Stimulated activated CD4-positive, alpha-beta T cell treated with anti-CD3 and anti-CD28 coated beads, Interleukin-2, amount 100 ng/mL, for 48 hours (primary cell): ENCODE results near the gene PELI2.

ENCODE experiments used
- DNase-seq, 2 donors: peaks; one replicate each; pipeline ENCODE4 v3.0.0-alpha.2; 2020

PELI2 gene

DNA sequence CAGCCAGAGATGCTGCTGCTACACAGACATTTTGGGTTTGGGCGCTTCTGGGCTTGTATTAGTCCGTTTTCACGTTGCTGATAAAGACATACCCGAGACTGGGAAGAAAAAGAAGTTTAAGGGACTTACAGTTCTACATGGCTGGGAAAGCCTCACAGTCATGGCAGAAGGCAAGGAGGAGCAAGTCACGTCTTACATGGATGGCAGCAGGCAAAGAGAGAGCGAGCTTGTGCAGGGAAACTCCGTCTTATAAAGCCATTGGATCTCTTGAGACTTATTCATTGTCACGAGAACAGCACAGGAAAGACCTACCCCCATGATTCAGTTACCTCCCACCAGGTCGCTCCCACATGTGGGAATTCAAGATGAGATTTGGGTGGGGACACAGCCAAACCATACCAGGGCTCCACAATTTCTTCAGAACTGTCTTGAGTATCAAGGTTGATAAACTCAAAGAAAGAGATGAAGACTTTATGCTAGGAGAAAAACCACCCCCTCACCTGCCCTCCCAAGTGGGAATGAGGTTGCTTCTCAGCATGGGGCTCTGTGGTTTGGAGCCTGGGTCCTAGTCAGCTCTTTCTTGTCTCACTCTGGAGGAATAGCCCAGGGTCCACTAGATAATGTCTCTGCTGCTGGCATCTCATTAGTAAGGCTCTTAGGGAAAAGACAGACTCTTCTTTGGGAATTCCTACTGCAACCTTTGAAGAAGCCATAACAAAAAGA is 200.3 kb downstream of the PELI2 start:
- no peak for DNase-seq

DNA sequence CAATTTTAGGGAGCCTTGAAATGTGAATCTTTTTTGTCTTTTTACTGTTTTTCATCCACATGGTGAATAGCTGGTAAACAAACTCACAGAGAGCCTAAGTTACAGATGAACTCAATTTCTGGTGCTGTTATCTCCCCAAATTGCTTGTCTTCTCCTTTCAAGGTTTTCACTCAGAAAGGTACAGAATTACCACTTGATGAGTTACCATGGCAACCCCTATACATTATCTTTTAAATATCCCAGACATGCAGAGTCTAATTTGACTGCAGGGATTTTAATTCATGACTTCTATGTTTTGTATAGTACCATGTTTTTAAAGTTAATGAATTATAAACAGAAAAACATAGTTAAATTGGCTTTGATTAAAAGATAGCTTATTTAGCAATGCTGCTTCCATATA is 203.7 kb downstream of the PELI2 start:
- DNase-seq: no peak

DNA sequence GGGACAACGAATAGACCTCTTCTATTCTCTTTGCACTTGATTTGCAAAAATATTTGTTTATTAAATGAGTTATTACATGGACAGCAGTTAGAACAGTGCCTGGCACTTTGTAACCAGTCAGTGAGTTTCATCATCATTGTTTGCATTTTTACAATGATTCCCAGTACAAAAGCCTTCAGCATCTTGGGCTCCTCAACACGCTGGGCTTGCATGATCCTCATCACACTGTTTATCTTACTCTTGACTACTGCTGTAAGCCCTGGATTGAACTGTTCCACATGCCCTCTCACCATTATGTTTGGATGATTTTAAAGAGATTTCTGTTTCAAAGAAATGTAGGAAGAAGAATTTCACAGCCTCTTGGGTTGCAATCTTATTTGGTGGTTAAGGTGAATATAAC is 204.3 kb downstream of the PELI2 start:
- no peak for DNase-seq

DNA sequence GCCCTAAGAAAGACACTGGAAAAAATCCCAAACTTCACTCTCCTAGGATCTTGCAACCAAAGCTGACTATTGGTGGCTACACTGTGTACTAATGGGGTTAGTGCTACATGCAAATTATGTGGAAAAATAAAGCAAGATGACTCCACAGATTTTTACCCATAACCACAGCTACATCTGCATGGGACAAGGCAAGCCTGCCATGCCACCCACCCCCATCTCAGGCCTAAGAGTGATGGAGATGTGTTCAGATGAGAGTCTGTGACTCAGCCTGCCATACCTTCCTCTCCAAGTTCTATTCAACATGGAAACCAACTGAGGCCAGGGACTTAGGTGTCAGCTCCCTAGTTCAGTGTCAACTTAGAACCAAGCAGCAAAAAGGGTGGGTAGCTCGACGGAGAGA is 206.2 kb downstream of the PELI2 start:
- no peak for DNase-seq

DNA sequence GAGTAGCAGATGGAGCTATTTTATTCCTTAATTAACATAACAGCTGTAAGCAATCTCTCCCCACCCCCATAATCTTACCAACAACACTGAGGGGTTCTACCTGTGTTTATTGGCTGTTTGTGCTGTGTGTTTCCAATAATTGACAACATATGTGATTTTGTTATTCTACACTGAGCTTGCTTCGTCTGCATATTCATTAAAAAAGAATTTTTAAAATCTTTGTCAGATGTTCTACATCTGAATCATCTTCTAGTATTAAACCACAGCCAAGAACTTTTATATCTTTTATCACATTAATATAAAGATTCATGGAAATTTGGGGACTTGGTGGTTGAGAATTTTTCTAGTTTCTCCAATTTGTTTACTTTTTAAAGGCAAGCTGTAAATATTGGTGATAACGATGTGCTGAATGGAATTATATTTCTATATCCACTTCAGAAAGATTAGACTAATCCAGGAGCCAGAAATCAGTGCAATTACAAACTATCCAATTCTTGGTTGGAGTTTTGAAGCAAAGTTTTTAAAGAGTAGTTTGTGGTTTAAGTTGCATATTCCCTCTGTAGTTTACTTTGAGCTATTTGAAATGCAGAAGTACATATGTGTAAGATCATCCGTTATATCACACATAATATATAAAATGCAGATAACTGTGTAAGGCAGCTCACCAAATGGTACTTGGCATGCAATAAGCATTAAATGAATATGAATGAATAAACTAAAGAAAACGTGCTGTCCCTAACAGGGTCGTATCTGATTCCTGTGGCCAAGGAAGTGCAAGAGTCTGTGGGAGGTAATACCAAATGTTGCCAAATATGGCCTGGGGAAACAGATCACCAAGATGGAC is 206.9 kb downstream of the PELI2 start:
- no peak for DNase-seq

DNA sequence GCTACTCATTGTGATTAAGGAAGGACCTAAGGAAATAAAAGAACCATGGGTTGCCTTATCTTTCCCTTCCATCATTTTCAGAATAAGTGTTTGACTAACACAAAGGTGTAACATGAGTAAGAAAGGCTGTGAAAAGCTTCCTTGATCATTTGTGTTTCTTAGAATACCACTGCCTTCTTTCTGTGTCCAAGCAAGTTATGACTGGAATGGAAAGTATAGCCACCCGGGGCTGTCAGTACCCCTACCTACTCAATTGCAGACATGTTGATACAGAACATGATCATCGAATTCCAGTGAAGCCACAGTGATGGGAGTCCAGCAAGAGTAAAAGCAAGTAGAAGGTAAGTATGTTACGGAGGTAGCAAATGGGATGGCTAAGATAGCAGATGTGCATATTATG is 209.8 kb downstream of the PELI2 start:
- no peak for DNase-seq

DNA sequence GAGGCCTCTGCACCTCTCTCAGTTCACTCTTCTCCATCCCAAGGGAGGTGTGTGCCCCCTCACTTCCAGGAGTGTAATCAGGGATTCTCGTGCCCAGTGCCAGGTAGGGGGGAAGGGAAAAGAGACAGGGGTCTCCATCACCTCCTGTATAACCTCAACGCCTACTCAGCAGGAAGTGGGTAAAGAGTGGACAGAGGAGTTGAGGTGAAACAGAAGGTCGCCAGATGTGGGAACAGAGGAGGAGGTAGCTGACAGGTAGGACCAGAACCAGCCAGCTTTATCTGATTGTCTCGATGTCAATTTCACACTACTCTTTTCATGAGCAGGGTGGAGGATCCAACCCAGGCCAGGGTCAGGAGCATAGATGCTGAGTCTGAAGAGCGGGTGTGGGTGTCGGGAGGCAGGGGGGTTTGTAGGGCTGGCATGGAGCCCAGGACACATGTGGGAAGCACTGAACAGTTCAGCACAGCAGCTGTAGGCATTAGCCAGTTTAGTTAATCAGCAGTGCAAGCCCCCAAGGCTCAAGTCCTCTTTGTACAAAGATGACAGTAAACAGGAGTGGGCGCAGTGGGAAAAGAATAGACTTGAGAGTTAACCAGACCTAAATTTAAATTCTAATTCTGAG is 213.5 kb downstream of the PELI2 start:
- no peak for DNase-seq

DNA sequence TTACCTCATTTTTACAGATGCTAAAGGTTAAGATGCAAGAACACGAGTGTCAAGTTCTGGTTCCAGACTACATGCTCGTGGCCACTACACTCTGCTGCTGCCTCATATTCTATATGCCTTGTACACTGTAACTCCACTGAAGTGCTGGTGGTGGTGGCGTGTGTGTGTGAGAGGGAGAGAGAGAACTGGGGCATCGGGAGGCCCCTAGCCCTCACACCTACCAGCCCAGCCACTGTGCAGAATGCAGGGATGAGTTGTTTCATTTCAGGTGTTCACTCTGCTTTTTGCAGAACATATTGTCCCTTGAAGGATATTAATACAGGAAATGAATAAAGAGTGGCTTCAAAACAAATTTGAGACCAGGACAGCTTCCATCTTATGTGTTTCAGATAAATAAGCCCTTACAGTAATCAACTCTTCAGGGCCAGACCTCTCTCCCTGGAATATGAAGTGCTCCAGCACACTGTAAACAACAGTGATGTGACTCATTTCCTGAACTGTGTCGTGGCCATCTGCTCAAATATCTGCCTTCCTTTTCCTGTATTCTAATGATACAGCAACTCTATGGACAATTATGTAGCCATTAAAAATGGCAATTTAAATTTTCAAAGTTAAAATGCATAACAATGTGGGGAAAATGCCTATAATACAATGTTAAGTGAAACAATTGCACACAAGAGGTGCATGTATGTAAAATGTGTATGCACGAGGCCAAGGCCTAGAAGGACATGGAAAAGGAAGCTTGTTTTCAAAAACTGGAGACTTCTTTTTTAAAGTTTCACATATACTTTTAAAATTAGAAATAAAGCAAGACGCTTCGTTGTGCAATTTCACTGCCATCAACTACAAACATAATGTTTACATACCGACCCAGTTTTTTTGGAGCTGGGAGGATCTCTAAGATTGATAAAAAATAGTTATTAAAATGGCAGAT is 215.4 kb downstream of the PELI2 start:
- DNase-seq: no peak

DNA sequence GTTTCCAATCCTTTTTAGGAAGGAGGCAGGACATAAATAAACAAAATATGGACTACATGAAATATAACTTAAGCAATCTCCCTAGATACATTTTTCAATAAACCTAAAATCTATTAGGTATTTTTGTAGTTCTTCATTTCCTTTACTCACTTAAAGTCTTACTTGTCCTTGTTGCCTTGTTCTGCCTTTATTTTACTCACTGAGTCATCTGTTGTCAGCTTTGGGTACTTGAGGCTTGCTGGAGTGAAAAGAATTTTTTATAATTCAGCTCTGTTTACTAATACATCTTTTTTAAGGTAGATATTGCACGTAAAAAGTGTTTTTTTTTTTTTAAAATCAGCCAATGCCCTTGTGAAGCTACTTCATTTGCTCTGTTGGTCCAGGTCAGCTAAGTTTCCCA is 216.2 kb downstream of the PELI2 start:
- no peak for DNase-seq

DNA sequence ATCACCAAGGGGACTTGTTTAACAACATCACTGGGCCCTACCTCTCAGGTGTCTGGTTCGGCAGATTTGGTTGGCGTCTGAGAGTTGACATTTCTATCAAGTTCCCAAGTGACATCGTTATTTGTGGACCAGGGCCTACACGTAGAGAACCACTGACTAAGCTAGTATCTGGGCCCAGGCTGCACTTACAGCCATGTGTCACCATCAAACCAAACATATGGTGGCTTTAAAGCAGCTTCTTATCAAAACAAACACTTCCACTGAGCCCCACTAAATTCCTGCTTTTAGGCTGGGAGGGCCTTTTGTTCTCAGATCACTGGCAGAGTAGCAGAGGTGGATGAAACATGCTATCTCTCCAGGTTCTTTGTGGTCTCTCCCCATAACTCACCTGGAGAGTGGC is 220.5 kb downstream of the PELI2 start:
- no peak for DNase-seq

DNA sequence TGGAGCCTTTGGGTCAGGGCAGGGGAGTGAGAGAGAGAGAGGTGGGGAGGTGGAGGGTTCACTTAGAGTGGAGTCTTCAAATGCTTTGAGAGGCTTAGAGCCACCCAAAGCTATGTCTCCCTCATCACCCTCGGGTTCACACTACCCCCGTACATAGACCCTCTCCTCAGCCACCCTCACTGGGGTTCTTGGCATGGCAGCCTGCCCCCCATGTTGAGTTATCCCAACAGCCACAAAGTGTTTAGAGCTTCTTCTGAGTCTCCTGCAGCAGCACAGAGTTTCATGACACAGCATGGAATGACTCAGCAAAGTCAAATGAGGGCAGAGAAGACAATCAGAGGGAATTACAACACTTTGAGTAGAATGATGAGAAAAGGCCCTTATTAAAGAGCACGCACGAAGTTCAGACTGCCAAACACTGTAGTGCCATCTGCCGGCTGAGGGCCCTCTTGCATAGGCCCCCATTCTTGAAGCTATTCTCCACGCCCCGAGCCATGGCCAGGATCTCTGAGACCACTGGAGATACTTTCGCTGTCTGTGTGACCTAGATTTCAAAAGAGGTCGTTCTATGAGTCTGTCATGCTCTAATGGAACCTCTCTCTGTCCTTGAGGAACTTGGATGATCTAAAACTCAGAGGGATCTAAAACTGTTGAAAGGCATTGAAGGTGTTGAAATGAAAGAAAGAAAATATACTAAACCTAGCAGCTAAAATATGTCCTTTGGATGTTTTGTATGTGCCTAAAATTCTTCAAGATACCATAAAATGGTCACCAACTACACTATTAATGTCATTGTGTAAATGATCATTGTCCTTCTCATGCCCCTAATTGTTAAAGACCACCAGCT is 221.9 kb downstream of the PELI2 start:
- peak; percentile 31 to 50 for DNase-seq

DNA sequence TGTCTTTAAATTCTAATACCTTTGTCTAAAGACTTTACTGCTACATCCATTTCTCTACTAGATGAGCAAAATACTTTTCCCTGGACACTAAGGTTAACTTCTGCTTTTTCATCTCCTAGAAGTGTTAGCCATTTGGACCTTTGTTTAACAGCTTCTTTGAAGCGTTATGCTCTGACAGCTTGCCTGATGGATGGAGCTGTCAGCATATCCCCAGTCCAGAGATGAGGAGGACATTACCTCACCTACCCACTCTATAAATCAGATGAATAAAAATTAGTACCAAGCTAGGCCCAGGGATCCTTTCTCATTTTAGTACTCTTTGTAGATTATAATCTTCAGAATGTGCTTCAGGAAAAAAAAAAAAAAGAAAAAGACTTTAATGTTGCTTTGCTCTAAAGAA is 222.7 kb downstream of the PELI2 start:
- no peak for DNase-seq

DNA sequence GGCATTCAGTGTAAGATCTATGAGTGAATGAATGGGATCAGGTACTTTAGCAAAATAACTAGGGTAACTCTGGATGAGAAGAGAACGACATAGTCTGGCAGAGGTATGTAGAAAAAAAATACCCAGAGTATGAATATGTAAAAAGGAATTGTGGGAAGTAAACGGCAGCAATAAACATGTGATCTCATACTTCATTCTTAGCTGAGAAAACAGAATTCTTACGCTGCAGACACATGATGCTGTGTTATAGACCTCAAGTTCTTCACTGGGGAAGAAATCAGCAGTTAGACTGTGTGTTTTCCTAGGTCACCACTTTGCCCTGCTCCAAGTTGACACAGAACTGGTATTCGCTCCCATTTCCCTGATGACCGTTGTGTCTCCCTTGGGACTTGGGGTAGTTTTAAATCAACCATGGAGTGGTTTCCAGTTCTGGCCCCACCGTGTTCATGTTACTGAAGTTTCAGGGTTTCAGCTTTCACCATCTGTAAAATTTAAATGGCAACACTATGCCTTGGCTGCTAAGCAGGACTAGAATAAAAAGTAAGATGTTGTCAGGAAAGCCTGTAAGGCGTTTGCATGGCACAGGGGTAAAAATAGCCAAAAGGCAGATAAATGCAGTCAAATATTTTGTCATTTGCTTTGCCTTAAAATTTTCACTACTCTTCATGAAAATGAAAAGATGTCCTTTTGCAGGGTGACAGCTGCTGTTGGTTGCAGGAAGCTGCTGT is 223.7 kb downstream of the PELI2 start:
- DNase-seq: no peak

DNA sequence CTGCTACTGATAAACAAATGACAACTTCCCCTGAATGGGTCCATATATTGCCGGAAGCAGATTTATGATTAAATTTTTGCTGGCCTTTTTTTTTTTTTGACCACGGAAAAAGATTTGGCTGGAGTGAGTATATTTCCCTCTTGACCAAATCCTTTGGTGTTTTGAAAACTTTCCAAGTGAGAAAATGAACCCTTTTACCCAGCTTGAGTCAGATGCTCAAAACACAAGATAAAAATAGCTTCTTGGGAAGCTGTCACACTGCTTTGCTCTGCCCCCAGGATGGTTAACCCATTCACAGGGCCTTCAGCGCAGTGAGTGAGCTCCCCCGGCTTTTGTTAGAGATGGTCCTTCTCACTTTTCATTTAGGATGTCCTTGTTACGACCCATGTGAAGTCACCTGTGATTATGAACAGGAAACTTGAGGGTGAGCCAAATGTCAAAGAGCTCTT is 224.3 kb downstream of the PELI2 start:
- no peak for DNase-seq

DNA sequence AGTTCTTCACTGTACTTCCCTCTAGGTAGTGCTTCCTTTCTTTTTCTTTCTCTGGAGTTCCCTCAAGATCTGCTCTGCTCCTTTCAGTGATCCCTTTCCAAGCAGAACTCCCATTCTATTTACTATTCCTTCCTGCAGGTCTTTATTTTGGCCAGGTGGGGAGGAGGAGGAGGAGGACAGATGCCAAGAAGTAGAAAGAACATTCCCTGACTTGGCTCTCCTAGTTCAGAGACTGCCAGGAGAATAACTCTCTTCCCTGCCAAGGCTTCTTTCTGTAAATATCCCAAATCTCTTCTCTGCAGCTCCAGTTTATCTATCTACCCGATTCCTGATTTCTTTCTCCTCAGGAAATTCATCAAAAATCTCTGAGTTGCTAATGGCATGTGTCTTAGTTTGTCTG is 231.7 kb downstream of the PELI2 start:
- no peak for DNase-seq
